Epidermal melanocyte (primary cell): Measurements from ENCODE around the gene PRR22.
"Not testable (repeated sequence)": the region's sequence is repeated elsewhere in the genome, so short reads cannot be mapped to it uniquely, and the experiment has no call there.

Source experiments
- DNase-seq: peaks from one replicate; pipeline ENCODE4 v3.0.0; 2011; ENCODE audit warnings: low spot score; ENCODE audit not compliant: insufficient read length

The PRR22 gene

DNA sequence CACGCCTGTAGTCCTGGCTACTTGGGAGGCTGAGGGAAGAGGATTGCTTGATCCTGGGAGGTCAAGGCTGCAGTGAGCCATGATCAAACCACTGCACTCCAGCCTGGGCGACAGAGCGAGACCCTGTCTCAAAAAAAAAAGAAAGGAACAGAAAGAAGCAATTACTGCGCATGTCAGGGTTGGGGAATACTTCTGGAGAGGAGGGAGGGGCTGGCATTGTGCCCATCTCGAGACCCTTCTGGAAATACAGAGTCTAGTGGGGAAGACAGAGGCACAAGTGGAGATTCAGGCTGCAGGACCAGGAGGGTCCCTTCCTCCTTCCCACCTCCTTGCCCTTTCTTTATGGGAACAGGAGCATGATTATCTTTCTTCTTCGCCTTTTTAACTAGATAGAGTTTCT is 30.8 kb downstream of the PRR22 start:
- no peak for DNase-seq

GRCh38 chr19:5751709-5752108 is 32.8 kb downstream of the PRR22 start:
- no peak for DNase-seq

- no peak for DNase-seq
These were observed 35.0 kb downstream of the PRR22 start for GRCh38 chr19:5749505-5749904.

DNA sequence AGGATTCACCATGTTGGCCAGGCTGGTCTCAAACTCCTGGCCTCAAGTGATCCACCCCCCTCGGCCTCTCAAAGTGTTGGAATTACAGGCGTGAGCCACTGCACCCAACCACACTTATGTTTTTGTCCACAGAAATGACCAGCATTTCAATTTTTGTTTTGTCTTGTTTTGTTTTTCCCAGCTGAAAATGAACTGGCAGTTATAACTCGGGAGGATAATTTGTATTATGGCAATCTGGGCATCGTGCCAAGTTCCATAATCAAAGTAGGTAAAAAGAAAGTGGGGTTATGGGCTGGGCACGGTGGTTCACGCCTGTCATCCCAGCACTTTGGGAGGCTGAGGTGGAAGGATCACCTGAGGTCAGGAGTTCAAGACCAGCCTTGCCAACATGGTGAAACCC is 35.6 kb downstream of the PRR22 start:
- not testable (repeated sequence) for DNase-seq

DNA sequence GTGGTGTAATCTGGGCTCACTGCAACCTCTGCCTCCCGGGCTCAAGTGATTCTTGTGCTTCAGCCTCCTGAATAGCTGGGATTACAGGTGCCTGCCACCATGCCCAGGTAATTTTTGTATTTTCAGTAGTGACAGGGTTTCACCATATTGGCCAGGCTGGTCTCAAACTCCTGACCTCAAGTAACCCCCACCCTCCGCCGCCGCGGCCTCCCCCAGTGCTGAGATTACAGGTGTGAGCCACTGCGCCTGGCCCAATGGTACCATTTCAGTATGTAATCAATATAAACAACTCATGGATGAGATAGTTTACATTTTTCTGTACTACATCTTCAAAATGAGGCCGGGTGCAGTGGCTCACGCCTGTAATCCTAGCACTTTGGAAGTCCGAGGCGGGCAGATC is 39.5 kb downstream of the PRR22 start:
- not testable (repeated sequence) for DNase-seq

DNA sequence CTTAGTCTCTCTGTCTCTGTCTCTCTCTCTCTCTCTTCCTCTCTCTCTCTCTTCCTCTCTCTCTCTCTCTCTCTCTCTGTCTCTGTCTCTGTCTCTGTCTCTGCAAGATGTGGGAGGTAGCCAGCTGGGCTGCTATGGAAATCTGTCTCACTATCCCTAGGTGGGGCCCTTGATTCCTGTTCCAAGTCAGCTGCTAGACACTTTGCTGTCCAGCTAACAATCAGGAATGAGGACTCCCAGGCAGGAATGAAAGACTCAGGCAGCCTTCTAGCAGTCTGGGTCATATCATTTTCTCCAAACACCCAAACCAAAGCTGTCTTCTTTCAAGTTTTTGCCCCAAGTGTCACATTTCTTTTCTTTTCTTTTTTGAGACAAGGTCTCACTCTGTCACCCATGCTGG is 40.9 kb downstream of the PRR22 start:
- no peak for DNase-seq

GRCh38 chr19:5742051-5742450 is 42.5 kb downstream of the PRR22 start:
- DNase-seq, result no peak

GRCh38 chr19:5738423-5738822 is 46.1 kb downstream of the PRR22 start:
- DNase-seq, result no peak

DNA sequence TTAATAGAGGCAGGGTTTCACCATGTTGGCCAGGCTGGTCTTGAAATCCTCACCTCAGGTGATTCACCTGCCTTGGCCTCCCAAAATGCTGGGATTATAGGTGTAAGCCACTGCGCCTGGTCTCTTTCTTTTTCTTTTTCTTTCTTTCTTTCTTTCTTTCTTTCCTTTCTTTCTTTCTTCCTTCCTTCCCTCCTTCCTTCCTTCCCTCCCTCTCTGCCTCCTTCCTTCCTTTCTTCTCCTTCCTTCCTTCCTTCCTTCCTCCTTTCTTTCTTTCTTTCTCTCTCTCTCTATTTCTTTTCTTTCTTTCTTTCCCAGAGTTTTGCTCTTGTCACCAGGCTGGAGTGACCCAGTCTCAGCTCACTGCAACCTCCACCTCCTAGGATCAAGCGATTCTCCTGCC is 51.4 kb downstream of the PRR22 start:
- not testable (repeated sequence) for DNase-seq
